GOT3 (cell line): ENCODE measurements around the gene ASTL.
"Not testable (repeated sequence)": the region's sequence is repeated elsewhere in the genome, so short reads cannot be mapped to it uniquely, and the experiment has no call there.

Source experiments
- DNase-seq: peaks from one replicate; lab custom pipeline; 2025; ENCODE audit warnings: mixed read lengths; lab: John Stamatoyannopoulos, UW

The ASTL gene

DNA sequence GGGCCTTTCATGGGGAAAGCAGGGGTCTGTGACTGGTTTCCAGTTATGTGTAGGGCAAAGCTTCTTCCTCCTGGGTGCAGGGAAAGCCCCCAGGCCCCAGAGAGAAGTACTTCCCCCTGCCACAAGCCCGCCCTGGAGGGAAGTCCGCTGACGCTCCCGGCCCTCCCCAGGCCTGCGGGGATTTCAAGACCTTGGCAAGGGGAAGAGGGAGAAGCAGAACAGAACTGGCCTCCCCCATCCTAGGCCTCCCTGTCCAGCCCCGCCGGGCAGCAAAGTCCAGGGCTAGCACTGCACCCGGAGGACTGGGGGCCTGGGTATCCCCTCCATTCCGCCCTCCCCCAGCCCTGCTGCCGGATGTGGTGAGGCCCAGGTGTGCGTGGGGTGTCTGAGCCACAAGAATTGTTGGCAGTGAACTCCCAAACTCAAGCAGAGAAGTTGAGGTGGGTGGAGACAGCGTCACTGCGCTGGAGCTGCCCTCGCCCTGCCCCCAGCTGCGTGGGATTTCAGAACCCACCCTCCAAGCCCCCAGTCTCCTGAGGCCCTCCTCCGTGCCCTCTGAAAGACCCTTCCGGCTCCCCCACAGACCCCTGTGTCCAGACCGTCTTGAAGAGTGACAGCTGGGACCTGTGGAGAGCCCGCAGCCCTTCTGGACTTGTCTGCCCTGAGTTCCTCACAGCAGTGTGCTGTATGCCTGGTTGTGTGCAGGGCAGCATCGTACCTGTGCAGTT is 8.0 kb upstream of the ASTL start:
- DNase-seq: no peak

DNA sequence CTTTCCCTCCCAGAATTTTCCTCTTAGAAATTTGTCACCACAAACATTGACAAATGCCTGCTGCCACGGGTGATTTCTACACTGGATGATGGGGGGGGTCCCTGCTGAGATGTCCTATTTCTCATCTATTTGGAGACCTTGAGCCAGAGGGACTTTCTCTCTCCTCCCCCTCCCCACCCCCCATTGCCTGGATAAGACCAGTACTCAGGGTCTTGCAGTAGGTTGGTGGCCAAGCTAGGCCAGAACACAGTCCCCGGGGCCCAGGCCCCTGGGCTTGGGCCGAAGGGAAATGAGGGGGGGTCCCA is 7.5 kb upstream of the ASTL start:
- no peak for DNase-seq

DNA sequence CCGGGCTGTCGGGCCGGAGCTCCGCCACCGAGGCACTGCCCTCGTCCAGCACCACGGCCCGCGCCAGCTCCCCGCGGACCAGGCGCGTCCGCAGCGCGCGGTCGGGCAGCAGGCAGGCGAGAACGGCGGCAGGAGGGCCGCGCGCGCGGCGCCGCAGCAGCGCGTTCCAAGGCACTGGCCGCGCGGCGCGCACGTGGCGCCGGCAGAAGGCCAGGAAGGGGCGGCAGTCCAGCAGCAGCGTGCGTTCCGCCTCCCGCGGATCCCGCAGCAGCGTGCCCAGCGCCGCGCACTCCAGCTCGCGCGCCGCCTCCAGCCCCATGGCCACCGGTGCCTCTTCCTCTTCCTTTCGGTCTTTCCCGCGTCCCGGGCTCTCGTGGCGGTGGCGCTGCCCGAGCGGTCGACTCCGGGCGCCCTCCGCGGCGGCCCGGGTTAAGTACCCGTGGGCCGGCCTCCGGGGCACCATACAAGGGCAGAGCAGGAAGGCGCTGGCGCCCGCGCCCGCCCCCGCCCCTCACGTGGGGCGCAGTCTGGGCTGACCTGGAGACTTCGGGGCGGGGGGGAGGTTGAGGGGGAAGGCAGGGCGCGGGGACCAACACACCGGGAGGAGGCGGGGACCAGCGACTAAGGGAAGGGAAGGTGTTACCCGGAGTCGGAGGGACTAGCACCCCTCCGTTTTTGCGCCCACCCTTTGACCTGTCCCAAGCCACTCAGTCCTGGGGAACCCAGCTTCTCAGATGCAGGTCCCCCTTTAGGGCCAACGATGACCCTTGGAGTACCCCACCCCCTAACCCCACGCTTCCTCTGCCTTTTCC is 6.9 kb upstream of the ASTL start, which contains the start of gene DUSP2:
DUSP2 (minus strand) TSS at position 405 of the 812 bp plus-strand sequence; CDS start at position 319, 86 bp downstream.
- DNase-seq: peak; percentile 41

DNA sequence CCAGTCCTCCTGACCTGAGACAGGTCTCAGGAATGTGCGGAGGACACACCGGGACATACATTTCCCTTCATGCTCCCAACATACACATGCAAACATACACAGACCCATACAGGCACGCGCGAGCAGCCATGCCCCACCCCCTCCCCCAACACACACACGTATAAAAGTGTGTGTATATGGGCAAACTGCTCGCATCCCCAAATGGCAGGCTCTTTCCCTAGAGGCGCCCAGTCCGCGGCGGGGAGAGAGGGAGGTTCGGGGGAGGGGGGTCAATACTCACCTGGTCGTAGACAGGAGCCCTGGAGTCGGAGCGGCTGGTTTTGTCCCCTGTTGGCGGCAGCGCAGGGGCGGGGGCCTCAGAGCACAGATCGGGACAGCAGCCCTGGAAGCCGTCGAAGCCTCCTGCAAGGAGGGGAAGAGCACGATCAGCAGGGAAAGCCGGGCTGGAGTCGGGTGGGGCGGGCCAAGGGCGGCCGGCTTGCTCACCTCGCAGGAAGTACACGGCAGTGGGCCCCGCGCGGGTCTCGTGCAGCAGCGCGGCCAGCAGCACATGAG is 6.3 kb upstream of the ASTL start:
- DNase-seq: no peak

DNA sequence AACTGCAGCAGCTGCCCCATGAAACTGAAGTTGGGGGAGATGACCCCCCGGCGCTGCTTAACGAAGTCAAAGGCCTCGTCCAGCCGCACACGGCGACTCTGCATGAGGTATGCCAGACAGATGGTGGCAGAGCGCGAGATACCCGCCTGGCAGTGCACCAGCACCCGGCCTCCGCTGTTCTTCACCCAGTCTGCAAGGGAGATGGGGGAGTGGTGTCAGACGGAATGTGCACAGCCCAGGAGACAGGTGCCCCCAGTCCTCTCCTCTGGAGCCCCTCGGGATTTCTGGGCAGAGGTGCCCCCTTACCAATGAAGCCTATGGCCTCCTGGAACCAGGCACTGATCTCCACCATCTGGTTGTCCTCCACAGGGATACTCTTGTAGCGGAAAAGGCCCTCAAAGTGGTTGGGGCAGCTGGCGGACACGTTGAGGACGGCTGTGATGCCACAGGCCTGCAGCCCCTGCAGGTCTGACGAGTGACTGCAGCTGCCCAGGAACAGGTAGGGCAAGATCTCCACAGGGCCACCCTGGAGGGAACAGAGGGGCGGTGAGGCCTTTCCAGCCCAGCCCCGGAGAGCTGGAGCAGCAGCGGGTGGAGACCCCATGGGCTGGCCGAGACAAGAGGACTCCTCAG is 5.7 kb upstream of the ASTL start:
- DNase-seq: no peak

DNA sequence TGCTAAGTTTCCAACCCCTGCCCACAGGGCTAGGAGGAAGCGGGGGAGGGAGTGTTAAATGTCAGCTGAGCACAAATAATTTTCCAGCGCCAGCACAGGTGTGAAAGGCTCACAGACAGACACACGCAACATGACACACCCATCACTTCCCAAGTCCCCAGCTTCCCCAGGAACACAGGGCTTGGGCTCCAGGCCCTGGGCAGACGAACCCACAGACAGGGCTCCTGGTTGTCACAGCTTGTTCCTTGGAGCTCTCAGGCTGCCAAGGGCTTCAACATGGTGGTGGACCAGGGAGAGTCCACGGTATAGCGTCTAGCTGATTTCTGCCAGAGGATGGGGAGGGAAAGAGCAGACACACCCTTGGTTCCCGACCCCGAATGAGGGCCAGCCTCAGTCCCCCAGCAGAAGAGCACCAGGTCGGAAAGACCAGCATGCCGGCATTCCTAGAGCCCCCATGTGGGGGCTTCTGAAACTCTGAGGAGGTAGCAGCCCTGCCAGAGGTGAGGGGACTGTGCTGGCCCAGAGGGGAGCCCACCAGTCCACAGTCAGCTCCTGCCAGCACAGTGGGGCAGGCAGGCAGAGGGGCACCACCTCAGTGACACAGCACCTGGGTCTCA is 5.0 kb upstream of the ASTL start:
- DNase-seq: no peak

DNA sequence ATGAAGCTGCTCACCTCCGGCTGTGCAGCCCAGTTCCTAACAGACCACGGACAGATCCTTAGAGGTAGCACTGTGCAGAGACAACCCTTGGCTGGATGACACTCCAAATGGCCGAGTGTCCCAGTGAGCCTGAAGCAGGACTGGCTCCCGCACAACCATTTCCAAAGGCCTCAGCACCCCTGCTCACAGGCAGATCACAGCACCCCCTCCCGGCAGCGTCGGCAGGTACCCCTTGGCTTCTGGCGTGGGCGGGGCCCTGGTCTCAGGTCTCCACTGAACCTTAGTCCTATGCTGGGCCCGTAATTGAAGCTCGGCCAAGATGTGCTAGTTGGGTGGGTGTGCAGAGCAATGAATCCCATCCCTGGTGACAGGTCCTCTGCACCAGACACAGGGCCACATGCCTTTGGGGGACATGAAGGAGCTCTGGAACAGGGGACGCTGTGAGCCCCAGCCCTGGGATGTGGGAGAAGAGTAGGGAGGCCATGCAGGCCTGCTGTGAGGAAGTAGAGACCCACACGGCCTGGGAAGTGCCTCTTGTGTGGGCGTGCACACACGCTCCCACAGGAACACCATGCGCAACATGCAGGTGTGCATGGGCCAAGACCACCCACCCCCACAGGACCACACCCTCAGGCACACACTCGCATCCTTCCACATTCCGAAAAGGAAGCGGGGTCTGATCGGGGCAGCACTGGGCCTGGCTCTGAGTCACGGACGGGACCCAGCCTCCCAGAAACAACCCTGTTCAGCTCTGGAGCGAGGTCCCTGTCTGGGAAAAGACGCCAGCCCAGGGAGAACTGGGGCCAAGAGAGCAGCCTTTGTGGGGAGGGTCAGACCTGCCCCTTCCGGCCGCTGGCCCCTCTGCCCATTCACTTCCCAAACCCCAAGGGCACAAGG is 4.2 kb upstream of the ASTL start:
- no peak for DNase-seq

DNA sequence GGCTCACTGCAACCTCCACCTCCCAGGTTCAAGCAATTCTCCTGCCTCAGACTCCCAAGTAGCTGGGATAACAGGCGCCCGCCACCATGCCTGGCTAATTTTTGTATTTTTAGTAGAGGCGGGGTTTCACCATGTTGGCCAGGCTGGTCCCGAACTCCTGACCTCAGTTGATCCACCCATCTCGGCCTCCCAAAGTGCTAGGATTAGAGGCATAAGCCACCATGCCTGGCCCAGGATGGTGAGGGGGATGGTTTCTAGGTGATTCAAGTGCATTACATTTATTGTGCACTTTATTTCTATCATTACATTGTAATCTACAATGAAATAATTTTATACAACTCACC is 3.3 kb upstream of the ASTL start:
- not testable (repeated sequence) for DNase-seq

DNA sequence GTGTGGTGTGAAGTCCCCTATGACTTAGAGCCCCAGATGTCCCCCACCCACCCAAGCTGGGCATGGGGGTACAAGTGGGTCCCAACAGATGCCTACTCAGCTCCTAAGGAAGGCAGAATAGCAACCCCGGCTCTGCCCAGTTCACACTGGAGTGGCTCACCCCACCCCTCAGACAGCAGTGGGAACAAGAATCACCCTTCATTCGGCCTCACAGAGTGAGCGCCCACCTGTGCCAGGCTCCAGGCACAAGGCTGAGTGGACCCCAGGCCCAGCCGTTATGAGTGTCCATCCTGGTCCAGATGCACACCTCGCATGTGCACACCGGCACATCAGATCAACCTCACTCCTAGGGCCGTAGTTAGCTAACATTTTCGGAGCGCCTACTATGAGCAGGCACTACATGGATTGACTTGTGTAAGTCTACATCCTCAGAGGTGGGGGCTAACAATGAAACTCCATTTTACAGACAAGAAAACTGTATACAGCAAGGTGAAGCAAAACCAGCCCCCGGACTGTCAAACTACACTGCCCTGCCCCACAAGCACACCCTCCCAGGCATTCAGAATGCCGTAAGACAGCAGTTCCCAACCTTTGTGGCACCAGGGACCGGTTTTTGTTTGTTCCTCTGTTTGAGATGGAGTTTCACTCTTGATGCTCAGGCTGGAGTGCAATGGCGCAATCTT is 2.8 kb upstream of the ASTL start:
- DNase-seq: no peak

DNA sequence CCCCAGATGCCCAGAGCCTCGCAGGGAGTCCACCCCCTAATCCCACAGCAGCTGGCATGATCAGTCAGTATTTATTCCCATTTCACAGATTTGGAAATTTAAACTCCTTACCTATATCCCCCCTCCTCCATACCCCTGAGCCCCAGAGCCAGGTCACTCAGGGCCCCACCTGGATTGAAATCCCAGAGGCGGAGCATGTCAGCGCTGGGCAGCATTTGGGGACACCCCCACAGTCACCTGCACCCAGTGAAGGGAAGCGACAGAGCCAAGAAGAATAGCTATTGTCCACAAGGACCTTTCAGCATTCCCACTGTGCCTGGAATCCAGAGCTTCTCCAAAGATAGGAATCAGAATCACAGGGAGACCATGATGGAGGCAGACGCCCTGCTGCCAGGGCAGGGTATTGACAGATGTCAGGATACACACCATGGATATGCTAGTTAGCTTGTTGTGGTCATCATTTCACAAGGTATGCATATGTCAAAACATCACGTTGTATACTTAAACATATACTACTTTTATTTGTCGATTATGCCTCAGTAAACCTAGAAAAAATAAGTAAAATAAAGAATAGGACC is 968 bp upstream of the ASTL start:
- DNase-seq: no peak

DNA sequence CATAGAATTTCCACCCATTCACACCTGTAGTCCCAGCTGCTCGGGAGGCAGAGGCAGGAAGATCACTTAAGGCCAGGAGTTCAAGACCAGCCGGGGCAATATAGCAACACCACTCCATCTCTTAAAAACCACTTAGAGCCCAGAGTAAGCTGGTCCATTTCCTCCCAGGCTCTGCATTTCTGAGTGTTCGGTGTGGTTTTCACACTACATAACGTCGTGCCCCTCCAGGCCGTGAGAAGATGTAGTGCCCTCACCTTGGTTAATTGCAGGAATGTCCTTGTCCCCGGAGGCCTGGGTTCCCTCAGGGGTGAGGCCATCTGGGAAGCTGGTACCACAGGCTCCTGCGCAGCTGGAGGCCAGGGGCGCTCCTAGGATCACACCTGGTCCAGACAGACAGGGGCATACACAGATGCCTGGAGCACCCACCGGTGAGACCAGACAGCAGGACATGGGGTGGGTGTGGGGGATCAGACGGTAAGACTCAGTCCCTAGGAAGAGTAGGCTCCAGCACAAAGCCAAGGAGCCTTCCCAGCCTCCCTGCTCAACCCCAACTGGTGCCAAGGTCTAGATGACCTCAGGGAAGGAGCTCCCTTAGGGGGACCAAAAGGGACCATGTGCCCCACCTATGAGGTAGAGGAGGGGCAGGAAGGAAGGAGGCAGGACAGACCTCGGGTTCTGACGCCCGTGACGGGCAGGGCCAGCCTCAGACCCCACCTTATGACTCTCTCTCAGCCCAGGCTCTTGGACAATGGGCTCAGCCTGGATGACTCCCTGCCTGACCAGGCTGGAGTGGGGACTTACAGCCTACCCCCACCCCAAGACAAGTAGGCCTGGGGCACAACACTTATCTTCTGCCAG is 752 bp downstream of the ASTL start:
- DNase-seq: no peak

DNA sequence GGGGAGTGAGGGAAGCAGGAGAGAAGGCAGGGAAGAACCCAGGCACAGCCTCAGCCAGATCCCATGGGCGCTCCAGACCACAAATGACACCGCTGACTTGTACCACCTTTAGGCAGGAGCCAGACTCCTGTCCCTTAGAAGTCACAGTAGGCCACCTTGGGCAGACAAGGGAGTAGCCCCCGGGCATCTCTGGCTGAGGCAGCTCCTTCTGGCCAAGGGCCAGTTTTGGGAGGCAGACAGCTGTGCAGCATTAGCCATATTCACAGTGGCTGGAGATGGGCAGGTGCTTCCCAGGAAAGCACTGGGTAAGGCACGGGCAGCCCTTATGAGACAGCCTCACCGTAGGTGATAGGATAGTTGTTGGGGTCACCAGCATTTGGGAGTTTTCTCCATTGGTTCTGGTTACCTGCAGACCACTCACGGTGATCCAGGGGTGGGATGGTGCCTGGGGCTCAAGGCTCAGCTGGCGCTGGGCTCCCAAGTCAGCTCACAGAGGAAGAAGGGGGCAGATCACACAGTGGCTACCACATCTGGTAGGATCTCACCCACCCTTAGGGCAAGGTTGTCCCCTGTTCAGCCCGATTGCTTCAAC is 2.1 kb downstream of the ASTL start:
- no peak for DNase-seq

DNA sequence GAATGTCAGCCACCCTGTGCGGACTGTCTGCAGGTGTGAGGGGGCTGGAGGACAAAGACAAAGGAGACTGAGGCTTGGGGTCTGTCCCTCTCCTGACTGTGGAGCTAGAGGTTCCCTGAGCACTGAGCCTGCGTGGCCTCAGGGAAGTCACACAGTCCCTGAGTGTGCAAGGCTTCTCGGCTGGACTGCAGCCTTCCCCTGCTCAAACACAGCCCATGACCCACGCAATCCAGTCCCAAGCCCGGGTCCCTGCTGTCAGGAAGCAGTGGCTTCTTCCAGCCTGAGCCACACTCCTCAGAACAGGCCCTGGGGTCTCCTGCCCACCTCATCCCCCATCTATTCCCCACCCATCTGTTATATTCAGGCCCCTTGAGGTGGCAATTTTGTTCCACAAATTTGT is 2.7 kb downstream of the ASTL start:
- no peak for DNase-seq

DNA sequence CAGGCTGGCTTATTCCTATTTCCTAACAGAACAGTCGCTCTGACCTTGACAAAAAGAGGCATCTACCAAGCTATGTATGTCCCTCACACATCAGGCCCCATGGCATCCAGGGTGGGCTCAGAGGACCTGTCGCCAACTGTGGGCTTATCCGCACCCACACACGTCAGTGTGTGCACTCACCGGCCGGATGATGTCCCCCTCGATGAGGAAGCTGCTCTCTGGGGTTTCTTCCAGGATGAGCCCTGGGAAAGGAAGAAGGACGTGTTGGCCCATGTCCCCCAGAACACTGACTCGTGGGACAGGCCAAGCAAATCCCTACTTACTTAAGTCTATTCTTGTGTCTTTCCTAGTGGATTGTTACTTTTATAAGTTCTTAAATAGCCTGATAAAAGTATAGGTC is 3.1 kb downstream of the ASTL start:
- no peak for DNase-seq

DNA sequence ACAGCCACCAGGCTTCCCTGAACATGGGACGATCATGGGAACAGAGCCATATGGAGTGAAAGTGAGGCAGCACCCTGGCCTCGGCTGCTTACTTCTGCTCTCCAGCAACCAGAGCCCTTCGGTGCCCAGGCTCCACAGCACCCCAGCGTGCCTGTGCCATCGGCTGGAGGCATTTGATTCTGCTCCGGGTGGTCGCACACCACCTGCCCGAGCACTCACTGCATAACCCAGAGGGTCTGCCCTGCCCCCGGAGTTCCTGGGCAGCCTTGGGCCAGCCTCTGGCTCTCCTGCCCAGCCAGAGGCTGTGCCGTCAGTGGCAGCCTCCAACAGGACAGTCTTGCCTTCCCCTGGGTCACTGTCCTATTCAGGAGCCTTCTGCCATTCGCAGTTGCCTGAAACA is 3.9 kb downstream of the ASTL start:
- no peak for DNase-seq

DNA sequence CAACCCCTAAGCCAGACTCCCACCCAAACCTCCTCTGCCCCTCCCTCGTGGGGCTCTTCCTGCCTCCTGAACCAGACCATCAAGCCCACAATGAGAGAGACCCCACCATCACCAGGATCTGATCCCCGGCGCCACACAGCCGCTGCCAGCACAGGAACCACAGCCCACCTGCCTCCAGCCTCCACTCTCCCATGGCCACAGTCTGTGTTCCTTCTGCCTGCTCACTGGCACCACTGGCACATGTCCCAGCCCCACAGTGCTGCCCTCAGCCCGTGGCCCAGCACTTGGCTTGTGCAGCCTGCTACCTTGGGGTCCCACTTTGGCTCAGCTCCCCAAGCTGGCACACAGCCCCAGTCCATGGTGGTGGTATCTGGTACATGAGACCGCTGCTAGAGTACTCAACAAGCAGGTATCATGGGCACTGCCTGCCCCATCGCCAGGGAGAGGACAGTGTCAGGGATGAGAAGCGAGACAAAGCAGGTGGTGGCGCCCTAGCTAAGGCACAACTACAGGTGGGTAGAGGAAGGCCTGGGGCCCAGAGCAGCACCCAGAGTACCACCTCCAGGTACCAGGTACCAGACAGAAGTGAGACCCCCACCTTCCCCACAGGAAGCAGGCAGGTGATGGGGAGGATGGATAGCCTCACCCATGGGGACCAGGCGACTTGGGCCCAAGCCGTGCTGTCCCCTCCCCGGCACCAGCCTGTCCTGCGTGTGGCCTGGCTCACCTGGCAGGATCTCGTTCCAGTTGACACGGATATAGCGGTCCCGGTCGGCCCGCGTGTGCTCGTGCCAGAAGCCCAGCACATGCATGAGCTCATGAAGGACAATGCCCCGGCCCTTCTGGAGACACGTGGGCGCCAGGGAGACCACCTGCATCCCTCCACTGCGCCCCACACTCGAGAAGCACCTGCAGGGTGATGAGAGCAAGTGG is 6.2 kb downstream of the ASTL start:
- no peak for DNase-seq

DNA sequence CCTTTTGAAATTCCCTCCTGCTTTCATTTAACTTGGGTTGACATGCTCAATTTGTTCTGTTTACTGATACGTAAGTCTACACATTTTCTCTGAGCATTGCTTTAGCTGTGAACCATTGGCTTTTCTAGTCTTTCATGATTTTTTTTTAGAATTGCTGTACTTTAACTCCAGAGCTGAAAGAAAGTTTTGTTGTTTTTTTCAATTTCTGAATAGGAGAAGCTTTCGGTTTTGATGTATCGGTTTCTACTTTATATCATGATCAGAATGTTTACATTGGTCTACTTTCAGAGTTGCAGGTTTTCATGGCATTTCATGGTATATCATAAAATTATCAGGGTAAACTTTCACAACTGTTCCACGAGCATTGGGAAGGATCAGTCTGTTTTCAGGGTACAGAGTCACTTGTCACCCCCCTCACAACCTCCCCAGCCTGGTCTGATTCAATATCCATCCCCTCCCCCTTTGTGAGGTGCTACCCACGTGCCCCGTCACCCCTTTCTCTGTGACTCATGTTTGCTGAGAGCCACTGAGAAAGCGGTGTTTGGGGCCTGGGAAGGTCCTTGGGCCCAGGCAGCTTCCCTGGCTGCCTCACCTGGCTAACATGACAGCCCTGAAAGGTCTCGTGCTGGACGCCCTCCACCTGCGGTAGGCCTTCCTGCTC is 7.0 kb downstream of the ASTL start:
- DNase-seq: no peak
